ENCODE data around the gene LCK. TPM values are rescaled to one million over a fixed set of nuclear protein-coding genes. Genes with fewer than 3 reads are reported as not detected.
"Not testable (repeated sequence)": the region's sequence is repeated elsewhere in the genome, so short reads cannot be mapped to it uniquely, and the experiment has no call there.

The LCK gene
- total and polyA plus RNA-seq, 12 donors: 0.25 to 7.1 (median 0.62) TPM

DNA sequence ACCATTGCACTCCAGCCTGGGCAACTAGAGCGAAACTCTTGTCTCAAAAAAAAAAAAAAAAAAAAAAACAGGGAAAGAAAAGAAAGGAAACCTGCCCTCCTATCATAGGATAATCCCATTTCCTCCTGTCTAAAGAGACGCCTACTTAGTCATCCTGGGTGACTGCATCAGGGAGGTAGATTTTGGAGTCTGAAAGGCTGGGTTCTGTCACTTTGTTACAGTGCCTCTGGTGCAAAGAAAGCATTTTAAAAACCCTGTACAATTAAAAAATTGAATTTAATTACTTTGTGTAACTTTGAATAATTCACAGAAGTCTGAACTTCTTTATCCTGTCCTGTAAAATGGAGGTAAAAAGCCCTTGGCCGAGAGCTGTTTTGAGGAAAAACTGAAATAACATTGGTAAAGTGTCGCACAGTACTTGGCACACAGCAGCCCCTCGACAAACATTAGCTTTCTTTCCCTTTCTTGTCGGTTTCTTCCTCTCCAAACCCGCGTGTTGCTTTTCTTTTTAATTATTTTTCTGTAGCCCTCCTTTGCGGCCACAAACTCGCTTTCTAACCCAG lies 40.2 kb downstream of the LCK start:
- WGBS, 2 donors: 66 to 70% methylated on average over 10 of the region's 10 CpGs
- H3K4me3 ChIP-seq: peak overlapping the region in 9 of 10 donors; percentile 69 to 96 (median 87)
- H3K27me3 ChIP-seq: no peaks in the 10 kb centered on the region
- ATAC-seq: no peak
- peaks cover 0 to 48% (median 9%) of the 10 kb centered on the region in 9 donors for H3K4me1 ChIP-seq
- intact Hi-C loops (cut with DNase I): loop anchor here in 4 of 10 donors (2.0 to 10.0 kb wide), 4 partner anchors 42 to 46 kb away; partner anchors contain the start of gene FAM167B (in 3 of the 4)
- TF ChIP-seq, protein P1, sequence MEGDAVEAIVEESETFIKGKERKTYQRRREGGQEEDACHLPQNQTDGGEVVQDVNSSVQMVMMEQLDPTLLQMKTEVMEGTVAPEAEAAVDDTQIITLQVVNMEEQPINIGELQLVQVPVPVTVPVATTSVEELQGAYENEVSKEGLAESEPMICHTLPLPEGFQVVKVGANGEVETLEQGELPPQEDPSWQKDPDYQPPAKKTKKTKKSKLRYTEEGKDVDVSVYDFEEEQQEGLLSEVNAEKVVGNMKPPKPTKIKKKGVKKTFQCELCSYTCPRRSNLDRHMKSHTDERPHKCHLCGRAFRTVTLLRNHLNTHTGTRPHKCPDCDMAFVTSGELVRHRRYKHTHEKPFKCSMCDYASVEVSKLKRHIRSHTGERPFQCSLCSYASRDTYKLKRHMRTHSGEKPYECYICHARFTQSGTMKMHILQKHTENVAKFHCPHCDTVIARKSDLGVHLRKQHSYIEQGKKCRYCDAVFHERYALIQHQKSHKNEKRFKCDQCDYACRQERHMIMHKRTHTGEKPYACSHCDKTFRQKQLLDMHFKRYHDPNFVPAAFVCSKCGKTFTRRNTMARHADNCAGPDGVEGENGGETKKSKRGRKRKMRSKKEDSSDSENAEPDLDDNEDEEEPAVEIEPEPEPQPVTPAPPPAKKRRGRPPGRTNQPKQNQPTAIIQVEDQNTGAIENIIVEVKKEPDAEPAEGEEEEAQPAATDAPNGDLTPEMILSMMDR (IDR thresholded peaks at IDR 0.05): no peak
- H3K36me3 ChIP-seq: no peaks in the 10 kb centered on the region
- no peak for DNase-seq
- no peaks in the 10 kb centered on the region for H3K9me3 ChIP-seq
- peak overlapping the region; percentile 23 to 91 (median 79) for H3K27ac ChIP-seq

DNA sequence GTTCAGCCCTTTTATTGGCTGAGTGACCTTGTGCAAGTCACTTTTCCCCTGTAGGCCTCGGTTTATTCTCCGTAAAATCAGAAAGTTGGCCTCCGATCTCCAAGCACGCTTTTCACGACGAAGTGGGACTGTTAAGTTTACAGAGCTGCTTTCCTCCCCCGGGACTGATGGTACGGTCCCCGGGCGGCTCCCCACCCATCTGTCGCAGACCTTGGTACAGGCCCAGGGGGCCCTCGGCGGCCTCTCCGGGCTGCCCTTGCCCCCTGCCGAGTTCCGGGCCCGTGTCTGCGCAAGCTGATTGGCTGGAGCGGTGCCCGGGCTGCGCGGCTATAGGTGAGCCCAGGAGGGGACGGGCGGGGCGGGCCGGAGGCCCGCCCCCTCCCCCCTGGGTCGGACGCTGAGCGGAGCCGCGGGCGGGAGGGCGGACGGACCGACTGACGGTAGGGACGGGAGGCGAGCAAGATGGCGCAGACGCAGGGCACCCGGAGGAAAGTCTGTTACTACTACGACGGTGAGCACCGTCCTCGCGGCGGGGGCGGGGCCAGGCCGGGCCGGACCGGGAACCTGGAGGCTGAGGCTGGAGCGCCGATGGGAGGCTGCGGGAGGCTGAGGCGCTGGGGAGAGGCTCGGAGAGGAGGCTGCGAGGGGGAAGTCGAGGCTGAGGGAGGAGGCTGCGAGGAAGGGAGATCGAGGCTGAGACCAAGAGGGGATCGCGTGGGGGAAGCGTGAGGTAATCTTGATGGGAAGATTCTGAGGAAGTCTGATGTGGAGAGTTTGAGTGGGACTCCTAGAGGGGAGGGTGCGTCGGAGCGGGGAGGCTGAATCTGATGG lies 40.9 kb downstream of the LCK start, which contains the start of gene HDAC1:
Gene HDAC1 (plus strand): TSS at position 376 of the 831 bp plus-strand sequence. CDS start 87 bp downstream, at position 463.
- peak within 1 kb of the TSS; percentile 23 to 91 (median 79) for H3K27ac ChIP-seq
- intact Hi-C loops (cut with DNase I): loop anchor here in 4 of 10 donors (2.0 to 10.0 kb wide), 4 partner anchors 43 to 47 kb away; partner anchors contain the start of gene FAM167B (in 3 of the 4)
- peak; percentile 97 to 100 (median 99) for ATAC-seq
- peak; percentile 95 to 98 for DNase-seq
- peaks cover 0 to 48% (median 11%) of the 10 kb centered on the region in 9 donors for H3K4me1 ChIP-seq
- no peaks in the 10 kb centered on the region for H3K36me3 ChIP-seq
- H3K27me3 ChIP-seq: no peaks in the 10 kb centered on the region
- no peaks in the 10 kb centered on the region for H3K9me3 ChIP-seq
- peak within 1 kb of the TSS; percentile 66 to 96 (median 80) for H3K4me3 ChIP-seq
- WGBS, 2 donors: 1% methylated on average over 50 to 63 of the region's 67 CpGs
- TF ChIP-seq, protein P1 (IDR thresholded peaks at IDR 0.05): no peak

DNA sequence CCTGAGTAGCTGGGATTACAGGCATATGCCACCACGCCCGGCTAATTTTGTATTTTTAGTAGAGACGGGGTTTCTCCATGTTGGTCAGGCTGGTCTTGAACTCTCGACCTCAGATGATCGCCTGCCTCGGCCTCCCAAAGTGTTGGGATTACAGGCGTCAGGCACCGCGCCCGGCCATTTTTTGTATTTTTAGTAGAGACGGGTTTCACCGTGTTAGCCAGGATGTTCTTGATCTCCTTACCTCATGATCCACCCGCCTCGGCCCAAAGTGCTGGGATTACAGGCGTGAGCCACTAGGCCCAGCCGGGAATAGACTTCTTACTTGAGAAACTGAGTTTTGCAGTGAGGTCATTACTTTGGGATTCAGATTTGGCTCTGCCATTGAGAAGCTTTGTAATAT lies 47.1 kb downstream of the LCK start:
- peaks cover 0 to 27% (median under 1%) of the 10 kb centered on the region in 9 donors for H3K4me1 ChIP-seq
- not testable (repeated sequence) for H3K27ac ChIP-seq, DNase-seq, H3K27me3 ChIP-seq, H3K9me3 ChIP-seq, ATAC-seq, H3K4me3 ChIP-seq
- intact Hi-C loops (cut with DNase I): loop anchor here in 1 of 10 donors (10.0 kb wide), 1 partner anchor 53 kb away; the partner anchor contains the start of gene FAM167B
- peaks cover 0 to 30% (median 8%) of the 10 kb centered on the region in 9 donors for H3K36me3 ChIP-seq
- 96 to 97% methylated on average over 16 of the region's 16 CpGs for WGBS, 2 donors

DNA sequence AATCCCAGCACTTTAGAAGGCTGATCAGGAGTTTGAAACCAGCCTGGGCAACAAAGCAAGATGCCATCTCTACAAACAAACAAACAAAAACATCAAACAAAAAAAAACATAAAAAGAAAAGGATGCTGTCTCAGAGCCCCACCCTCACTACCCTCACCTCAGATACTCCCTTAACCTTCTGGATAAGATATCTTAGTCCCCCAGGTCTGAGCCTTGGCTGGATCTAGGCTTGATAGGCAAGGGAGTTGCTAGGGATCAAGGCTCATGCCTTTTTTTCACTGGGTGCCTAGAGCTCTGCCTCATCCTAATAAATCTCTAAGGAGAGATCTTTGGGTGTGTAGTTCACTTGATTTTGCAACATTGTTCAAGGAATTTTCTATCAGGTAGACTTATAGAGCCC lies 48.3 kb downstream of the LCK start:
- Histone ChIP-seq H3K27me3 (no peaks in the 10 kb centered on the region), H3K9me3 (no peaks in the 10 kb centered on the region), H3K4me1 (peaks cover 0 to 17% (median 3%) of the 10 kb centered on the region in 9 donors), H3K27ac (no peak overlapping the region), H3K36me3 (peaks cover 0 to 41% (median 19%) of the 10 kb centered on the region in 9 donors), H3K4me3 (no peak overlapping the region)
- ATAC-seq (no peak), DNase-seq (no peak)
- TF ChIP-seq, protein P1 (IDR thresholded peaks at IDR 0.05): no peak
- intact Hi-C loops (cut with DNase I): loop anchor here in 1 of 10 donors (10.0 kb wide), 1 partner anchor 55 kb away; the partner anchor contains the start of gene FAM167B

Measured in heart right ventricle (tissue), 16 donors.